Breast epithelium (tissue), 3 donors: ENCODE measurements around the gene TNS3.

Experiments used
- CTCF ChIP-seq, 3 donors: fragments of 450-650 bp; IDR thresholded peaks; one replicate each; pipeline ENCODE4 v1.5.1; 2016 to 2017; ENCODE audit warnings: antibody characterized with exemption in 3 of 3, mild to moderate bottlenecking in 3 of 3, moderate library complexity in 3 of 3
- POLR2A ChIP-seq: fragments of 450-650 bp; IDR thresholded peaks from one replicate; pipeline ENCODE4 v1.6.1; 2016; ENCODE audit warnings: antibody characterized with exemption, mild to moderate bottlenecking, moderate library complexity
- POLR2AphosphoS5 ChIP-seq, 3 donors: sonication (generic); formaldehyde crosslinking; IDR thresholded peaks; one replicate each; pipeline ENCODE4 v1.6.1; 2017; ENCODE audit warnings: antibody characterized with exemption in 3 of 3

DNA sequence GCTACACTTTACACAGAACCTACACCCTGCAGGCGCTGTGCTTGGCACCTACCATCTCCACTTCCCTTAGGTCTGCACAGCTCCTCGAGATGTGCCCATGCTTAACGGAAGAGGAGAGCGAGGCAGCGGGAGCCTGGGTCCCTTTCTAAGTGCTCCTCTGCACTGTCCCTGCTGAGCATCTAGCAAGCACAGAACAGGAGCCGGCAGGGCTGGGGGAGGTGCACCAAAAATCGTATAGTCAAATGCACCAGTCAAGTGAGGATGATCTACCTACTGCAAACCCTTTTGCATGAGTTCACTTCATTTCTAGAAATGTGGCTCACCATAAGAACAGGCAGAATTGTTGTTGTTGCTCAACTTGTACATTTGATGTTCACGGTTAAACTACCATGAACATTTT, 267.7 kb downstream of the TNS3 start:
- TF ChIP-seq CTCF (IDR thresholded peaks at IDR 0.05) (no peak), POLR2AphosphoS5 (IDR thresholded peaks at IDR 0.05) (no peak), POLR2A (no peak)
